CD4-positive, alpha-beta T cell treated with Interleukin-4 for 4 hours (primary cell): ENCODE data around the gene EZH2.

Source experiments
- DNase-seq: peaks from one replicate; pipeline ENCODE4 v3.0.0-alpha.2; 2020

EZH2 gene

GRCh38 chr7:148898845-148899484, 14.9 kb upstream of the EZH2 start:
- no peak for DNase-seq

GRCh38 chr7:148894591-148894990, 10.5 kb upstream of the EZH2 start:
- no peak for DNase-seq

- DNase-seq: no peak
Measured at GRCh38 chr7:148893071-148893470, 9.0 kb upstream of the EZH2 start.

- DNase-seq: no peak
Measured at GRCh38 chr7:148888300-148888699, 4.2 kb upstream of the EZH2 start.

- DNase-seq: no peak
Measured at GRCh38 chr7:148886844-148887243, 2.8 kb upstream of the EZH2 start.

- DNase-seq: peak; percentile 92
Measured at GRCh38 chr7:148884299-148885022, 370 bp upstream of the EZH2 start.

- peak; percentile 51 for DNase-seq
Measured at GRCh38 chr7:148883266-148884048, 634 bp downstream of the EZH2 start.

GRCh38 chr7:148882841-148883265, 1.2 kb downstream of the EZH2 start:
- peak; percentile 11 for DNase-seq

- no peak for DNase-seq
Measured at GRCh38 chr7:148882192-148882591, 1.9 kb downstream of the EZH2 start.

GRCh38 chr7:148878317-148878716, 5.8 kb downstream of the EZH2 start:
- no peak for DNase-seq

GRCh38 chr7:148877517-148877916, 6.6 kb downstream of the EZH2 start:
- DNase-seq: no peak

GRCh38 chr7:148872188-148872587, 11.9 kb downstream of the EZH2 start:
- no peak for DNase-seq

- DNase-seq: no peak
Measured at GRCh38 chr7:148871551-148871950, 12.5 kb downstream of the EZH2 start.

- DNase-seq: no peak
Measured at GRCh38 chr7:148871030-148871429, 13.1 kb downstream of the EZH2 start.

GRCh38 chr7:148868378-148868674, 15.8 kb downstream of the EZH2 start:
- DNase-seq: no peak

- no peak for DNase-seq
Measured at GRCh38 chr7:148867596-148868377, 16.3 kb downstream of the EZH2 start.

- DNase-seq: no peak
Measured at GRCh38 chr7:148866362-148866761, 17.7 kb downstream of the EZH2 start.

GRCh38 chr7:148865283-148865682, 18.8 kb downstream of the EZH2 start:
- no peak for DNase-seq

- no peak for DNase-seq
Measured at GRCh38 chr7:148863324-148863723, 20.8 kb downstream of the EZH2 start.

- no peak for DNase-seq
Measured at GRCh38 chr7:148862481-148862880, 21.6 kb downstream of the EZH2 start.

- no peak for DNase-seq
Measured at GRCh38 chr7:148858489-148858888, 25.6 kb downstream of the EZH2 start.

GRCh38 chr7:148856891-148857290, 27.2 kb downstream of the EZH2 start:
- DNase-seq: peak; percentile 29

GRCh38 chr7:148856578-148856881, 27.6 kb downstream of the EZH2 start:
- DNase-seq: no peak

- DNase-seq: no peak
Measured at GRCh38 chr7:148854983-148855382, 29.1 kb downstream of the EZH2 start.
